ENCODE measurements around the gene ARHGDIB.

ARHGDIB gene

GRCh38 chr12:14956024-14956891 lies 5.1 kb downstream of the ARHGDIB start:
- no peak for DNase-seq (ENCODE audit: low spot score)

DNA sequence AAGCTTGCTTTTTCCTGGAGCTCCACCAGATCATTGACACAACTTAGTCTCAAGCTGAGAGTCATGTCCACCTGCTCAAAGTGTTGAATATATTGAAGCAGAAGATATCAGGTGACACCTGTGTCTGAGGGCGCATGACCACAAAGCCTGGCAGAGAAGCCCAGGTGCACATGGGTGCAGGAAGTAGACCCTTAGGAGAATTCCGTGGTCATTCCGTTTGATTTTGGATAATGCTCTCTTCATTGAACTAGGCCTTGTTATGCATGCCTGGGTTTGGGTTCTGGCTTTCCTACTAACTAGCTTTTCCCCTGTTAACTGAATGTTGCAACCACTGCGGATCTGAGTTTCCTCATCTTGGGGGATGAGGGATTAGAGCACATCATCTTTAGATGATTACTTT lies 7.1 kb downstream of the ARHGDIB start:
- DNase-seq (ENCODE audit: low spot score), result no peak

- DNase-seq (ENCODE audit: low spot score), result no peak
These were observed 7.6 kb downstream of the ARHGDIB start for GRCh38 chr12:14953752-14954151.

GRCh38 chr12:14952299-14952921 lies 9.0 kb downstream of the ARHGDIB start:
- peak; percentile 76 for DNase-seq (ENCODE audit: low spot score)

DNA sequence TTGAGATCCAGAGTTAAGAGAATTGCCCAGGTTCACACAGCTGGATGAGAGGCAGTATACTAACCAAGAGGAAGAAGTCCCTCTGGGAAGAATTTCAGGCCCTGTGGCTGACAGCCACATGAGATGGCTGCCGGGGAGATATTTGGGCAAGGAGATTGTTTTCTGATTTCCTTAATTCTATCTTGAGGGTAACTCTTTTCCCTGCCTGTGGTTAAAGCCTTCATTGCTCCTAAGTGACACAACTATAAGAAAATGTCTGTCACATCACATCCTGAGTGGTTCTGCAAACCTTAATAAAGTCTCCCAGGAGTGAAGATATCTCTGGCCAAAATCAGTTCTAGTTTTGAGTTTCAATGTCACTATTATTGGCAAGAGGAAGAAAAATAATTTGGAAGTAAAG lies 9.6 kb downstream of the ARHGDIB start:
- DNase-seq (ENCODE audit: low spot score), result no peak

DNA sequence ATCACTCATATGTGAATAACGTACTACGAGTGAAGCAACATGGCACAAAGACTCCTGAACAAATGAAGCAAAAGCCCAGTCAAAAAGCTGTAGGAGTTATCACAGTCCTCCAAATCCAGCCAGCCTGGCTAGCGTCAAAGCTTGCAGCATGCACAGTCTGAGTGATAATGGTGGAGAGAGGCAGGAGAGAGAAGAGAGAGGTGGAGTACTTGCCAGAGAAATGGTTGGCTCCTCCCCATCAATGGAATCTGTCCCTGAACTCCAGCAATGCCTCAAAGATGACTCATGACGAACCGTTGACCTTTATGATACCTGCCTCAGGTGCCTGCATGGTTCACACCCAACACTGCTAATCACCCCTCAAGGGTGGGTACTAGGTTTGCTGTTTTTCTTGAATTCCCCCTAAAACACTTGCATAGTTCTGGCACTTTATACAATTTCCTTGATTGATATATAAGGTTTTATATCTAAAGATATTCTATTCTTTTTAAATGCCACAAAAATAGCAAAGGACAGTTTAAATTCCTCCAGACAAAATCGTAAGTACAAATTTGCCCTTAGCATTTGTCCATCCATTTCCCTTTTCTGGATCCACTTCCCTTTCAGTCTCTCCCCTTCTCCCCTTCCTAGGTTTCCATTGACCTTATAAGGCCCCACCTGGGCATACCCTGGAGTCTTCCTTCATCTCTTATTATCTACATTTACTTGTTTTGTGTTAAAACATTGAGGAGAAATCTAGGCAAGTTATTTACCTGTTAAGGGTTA lies 10.2 kb downstream of the ARHGDIB start:
- DNase-seq (ENCODE audit: low spot score), result no peak

DNA sequence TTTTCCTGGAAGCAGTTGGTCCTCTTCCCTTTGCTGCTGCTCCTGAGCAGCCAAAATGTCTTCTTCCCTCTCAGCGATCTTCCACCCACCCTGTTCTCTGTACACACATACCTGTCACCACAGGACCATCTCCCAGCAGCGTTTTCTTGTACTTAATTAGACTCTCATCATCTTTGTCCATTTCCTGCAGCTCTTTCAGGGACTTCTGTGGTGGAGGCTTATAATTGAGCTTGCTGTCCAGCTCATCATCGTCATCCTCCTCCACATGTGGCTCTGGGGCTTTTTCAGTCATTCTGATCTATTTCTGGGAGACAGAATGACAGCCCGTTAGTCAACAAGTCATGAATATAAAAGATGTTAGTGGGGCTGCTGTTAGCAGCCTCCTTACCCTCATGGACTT lies 11.0 kb downstream of the ARHGDIB start:
- DNase-seq (ENCODE audit: low spot score), result no peak

DNA sequence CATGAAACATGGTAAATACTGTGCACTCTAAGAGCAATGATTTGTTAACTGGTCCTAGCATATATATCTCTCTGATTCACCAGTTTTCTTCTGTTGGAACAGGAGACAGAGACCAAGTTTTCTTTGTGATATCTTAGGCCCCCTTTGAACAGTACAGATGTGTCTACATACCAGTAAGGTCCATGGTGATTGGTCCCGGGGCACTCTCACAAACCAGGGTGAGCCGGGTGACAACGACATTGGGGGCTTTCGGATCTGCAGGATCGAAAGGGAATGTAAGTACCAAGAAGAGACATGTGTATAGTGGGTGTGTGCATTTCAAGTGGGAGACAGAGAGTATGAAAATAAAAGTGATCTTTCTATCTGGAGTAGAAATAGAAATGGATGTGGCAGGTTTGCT lies 11.8 kb downstream of the ARHGDIB start:
- no peak for DNase-seq (ENCODE audit: low spot score)

GRCh38 chr12:14948672-14949071 lies 12.7 kb downstream of the ARHGDIB start:
- DNase-seq (ENCODE audit: low spot score), result peak; percentile 76

DNA sequence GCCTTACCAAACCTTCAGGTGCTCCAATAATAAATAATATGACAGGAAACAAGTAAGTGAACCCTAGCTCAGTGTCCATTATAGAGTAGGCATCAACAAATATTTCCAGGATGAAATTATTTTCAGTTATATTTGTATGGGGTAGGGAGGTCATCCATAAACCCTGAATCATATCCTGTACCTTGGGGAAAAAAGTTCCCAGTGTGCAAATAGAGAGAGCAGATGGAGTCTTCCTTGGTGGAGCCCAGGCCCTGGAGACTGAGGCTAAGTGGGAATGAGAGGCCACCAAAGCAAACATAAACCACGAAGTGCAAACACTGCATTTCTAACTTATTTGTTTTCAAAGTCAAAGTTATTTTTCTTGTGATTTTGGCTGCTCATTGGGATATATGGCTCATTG lies 14.5 kb downstream of the ARHGDIB start:
- DNase-seq (ENCODE audit: low spot score), result no peak

DNA sequence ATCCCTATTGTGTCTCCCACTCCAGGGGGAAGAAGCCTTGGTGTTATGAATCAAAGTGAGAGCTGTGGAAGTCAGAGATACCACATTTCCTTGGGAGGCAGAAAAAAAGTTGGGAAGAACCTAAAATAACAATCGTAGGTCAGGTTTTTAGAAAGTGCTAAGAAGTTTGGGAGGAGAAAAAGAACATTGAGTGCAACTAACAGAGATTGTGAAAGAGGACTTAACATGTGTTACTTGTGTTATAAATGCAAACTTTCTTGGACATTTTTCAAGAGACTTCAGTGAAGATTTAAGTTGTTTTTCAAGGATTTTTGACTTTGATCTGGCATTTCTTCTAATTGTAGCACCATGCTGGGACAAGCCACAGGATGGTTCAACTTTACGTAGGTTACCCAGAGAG lies 15.2 kb downstream of the ARHGDIB start:
- DNase-seq (ENCODE audit: low spot score), result no peak

DNA sequence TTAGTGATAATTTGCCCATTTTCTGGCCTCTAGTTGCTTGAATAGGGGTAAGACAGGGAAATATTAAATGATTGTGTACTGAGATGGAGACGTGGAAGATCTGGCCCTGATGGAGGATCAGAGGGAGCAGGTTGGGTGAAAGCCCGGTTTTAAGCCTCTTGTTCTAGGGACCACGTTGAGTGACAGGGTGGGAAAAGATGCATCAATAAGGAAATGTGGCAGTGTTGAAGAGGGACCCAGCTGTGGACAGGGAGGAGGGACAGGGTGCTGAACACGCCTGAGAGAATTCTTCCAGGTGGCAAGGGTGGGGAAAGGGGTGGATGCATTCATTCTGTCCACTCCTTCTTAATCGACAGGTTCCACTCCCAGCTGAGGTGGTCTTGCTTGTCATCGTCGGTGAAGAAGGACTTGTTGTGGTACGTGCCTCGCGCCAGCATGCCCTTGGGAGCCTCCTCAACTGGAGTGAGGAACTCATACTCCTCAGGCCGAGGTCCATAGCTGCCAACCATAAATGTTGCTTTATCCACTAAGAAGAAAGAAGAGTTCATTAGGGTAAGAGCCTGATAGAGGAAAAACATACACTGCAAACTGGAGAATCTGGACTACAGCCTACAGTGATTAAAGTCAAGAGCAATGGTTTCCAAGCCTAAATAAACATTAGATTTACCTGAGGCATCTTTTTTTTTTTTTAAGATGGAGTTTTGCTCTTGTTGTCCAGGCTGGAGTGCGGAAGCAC lies 19.0 kb downstream of the ARHGDIB start:
- DNase-seq (ENCODE audit: low spot score), result no peak

DNA sequence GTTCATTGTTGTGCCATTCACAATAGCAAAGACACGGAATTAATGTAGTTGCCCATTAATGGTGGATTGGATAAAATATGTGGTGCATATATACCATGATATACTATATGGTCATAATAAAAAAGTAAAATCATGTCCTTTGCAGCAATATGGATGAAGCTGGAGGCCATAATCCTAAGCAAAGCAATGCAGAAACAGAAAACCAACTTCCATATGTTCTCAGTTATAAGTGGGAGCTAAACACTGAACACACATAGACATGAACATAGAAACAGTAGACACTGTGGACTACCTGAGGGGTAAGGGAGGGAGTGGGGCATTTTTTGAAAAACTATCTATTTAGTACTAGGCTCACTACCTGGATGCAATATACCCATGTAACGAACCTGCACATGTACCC lies 20.0 kb downstream of the ARHGDIB start:
- no peak for DNase-seq (ENCODE audit: low spot score)

- DNase-seq (ENCODE audit: low spot score), result no peak
These were observed 23.1 kb downstream of the ARHGDIB start, which contains the start of gene ERP27 for GRCh38 chr12:14938301-14938700. Gene ERP27 (minus strand): TSS chr12:14938537. CDS start chr12:14938508, 29 bp downstream.

GRCh38 chr12:14937689-14938088 lies 23.7 kb downstream of the ARHGDIB start:
- no peak for DNase-seq (ENCODE audit: low spot score)

- DNase-seq (ENCODE audit: low spot score), result no peak
These were observed 24.4 kb downstream of the ARHGDIB start for GRCh38 chr12:14937014-14937413.

- DNase-seq (ENCODE audit: low spot score), result peak; percentile 21
These were observed 25.1 kb downstream of the ARHGDIB start for GRCh38 chr12:14936224-14936861.

GRCh38 chr12:14935031-14935430 lies 26.4 kb downstream of the ARHGDIB start:
- no peak for DNase-seq (ENCODE audit: low spot score)

DNA sequence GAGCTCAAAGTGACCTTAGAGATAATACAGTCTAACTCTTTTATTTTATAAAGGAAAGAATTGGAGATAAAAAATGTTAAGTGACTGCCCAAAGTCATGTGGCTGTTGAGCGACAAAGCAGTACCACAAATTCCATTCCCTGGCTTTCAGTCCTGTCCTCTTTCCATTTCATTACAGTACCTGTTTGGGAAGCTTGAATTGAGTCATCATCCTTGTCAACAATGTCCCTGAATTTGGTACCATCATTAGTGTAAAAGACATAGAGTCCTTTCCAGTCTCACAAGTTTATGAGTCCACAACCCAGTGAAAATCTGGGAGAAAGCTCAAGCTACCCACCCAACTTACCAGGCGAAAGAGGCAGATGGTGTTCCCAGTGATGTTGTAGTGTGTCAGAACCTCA lies 26.9 kb downstream of the ARHGDIB start:
- no peak for DNase-seq (ENCODE audit: low spot score)

- no peak for DNase-seq (ENCODE audit: low spot score)
These were observed 29.4 kb downstream of the ARHGDIB start for GRCh38 chr12:14931791-14932560.

DNA sequence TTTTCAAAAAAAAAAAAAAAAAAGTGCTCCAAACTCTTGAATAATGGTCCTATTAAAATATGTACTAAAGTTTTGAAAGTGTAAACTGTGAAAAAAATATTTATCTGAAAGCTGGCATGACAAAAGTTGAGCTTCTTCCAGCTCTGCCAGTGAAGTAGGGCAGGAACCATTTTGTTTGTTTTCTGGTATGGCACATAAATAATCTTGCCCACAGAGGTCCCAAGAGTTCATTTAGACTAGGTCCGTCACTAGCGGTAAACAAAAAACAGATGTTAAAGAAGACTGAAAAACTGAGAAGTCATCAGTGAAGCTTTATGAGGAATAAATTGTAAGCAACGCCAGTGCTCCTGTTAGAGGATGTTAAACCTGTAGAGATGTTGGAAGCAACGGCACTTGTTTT lies 30.0 kb downstream of the ARHGDIB start:
- DNase-seq (ENCODE audit: low spot score), result no peak
